Uterus (tissue), 4 donors: ENCODE results near the gene ZNF236. TPM values are rescaled to one million over a fixed set of nuclear protein-coding genes. Genes with fewer than 3 reads are reported as not detected.

ENCODE experiments used
- DNase-seq, 2 donors: peaks; one replicate each; pipeline ENCODE4 v3.0.0-alpha.2; 2019 to 2020
- H3K27ac ChIP-seq, 2 donors: fragments of 200-600 bp; sonication (generic); 1 replicate in 1 of 2; 2 replicates in 1 of 2; pipeline ENCODE4 v1.5.1; 2016 to 2018
- H3K27me3 ChIP-seq, 2 donors: fragments of 200-600 bp; sonication (generic); one replicate each; pipeline ENCODE4 v1.5.1; 2018 to 2019; ENCODE audit warnings: control low read depth in 1 of 2
- H3K36me3 ChIP-seq, 2 donors: fragments of 200-600 bp; sonication (generic); one replicate each; pipeline ENCODE4 v1.5.1; 2019; ENCODE audit warnings: control low read depth in 1 of 2
- H3K4me1 ChIP-seq, 2 donors: fragments of 200-600 bp; sonication (generic); one replicate each; pipeline ENCODE4 v1.5.1; 2018 to 2019; ENCODE audit warnings: control low read depth in 1 of 2
- H3K4me3 ChIP-seq, 2 donors: fragments of 200-600 bp; sonication (generic); 1 replicate in 1 of 2; 2 replicates in 1 of 2; pipeline ENCODE4 v1.5.1; 2018 to 2019; ENCODE audit warnings: mild to moderate bottlenecking in 1 of 2
- H3K9me3 ChIP-seq, 2 donors: fragments of 200-600 bp; sonication (generic); one replicate each; pipeline ENCODE4 v1.5.1; 2019; ENCODE audit warnings: control low read depth in 1 of 2
- CTCF ChIP-seq, 4 experiments: fragments of 200-600 bp in 2 of 4; fragments of 450-650 bp in 2 of 4; sonication (generic) in 2 of 4; IDR thresholded peaks; one replicate each; pipeline ENCODE4 v1.5.1; 2016 to 2019; ENCODE audit warnings: antibody characterized with exemption in 4 of 4, mild to moderate bottlenecking in 2 of 4, moderate library complexity in 1 of 4
- POLR2A ChIP-seq, 2 donors: fragments of 450-650 bp; IDR thresholded peaks; one replicate each; pipeline ENCODE4 v1.6.1; 2016; ENCODE audit warnings: antibody characterized with exemption in 2 of 2, mild to moderate bottlenecking in 1 of 2, moderate library complexity in 1 of 2
- intact Hi-C: fragments of 100-400 bp; cut with DNase I; formaldehyde crosslinking; loops from one replicate; pipeline ENCODE4 v1.15.1; 2023; ENCODE audit warnings: low total_unique reads
- total RNA-seq, 4 donors: library from RNA; depleted of rRNA in 3 of 4; stranded (reverse); fragments of >200 nt in 3 of 4; gene quantifications; one replicate each; pipeline versions ENCODE4 v1.1.0 to v1.2.4, GENCODE V29; 2014 to 2023
- donor health status: DM: yes; HTN: yes; CAD: no.

ZNF236 gene
- total RNA-seq, 4 donors from 2014 or later, result 16.7 to 40.7 (median 22.9) TPM

DNA sequence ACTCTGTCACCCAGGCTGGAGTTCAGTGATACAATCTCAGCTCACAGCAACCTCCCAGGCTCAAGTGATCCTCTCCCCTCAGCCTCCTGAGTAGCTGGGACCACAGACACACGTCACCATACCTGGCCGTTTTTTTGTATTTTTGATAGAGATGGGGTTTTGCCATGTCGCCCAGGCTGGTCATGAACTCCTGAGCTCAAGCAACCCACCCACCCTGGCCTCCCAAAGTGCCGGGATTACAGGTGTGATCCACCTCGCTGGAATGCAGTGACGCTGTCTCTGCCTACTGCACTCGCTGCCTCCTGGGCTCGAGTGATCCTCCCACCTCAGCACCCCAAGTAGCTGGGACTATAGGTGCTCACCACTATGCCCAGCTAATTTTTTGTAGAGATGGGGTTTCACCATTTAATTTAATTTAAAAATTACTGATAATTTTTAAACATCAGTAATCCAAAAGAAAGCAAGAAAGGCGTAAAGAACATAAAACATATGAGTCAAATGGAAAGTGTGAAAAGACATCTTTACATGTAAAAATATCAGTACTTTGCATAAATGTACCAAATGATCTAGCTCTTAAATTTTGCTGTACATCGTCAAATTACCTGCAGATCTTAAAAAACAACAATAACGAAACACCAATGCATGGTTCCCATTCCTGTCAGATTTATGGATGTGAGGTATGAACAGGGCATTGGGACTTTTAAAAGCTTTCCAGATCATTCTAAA lies 2.8 kb upstream of the ZNF236 start:
- no peaks in the 10 kb centered on the region for H3K4me1 ChIP-seq
- no peaks in the 10 kb centered on the region for H3K9me3 ChIP-seq
- H3K27ac ChIP-seq, result no peak overlapping the region
- H3K27me3 ChIP-seq, result no peaks in the 10 kb centered on the region
- DNase-seq, result no peak
- no peak overlapping the region for H3K4me3 ChIP-seq
- intact Hi-C loops, result no loop called here
- no peaks in the 10 kb centered on the region for H3K36me3 ChIP-seq
- TF ChIP-seq POLR2A (IDR thresholded peaks at IDR 0.05) (no peak), CTCF (IDR thresholded peaks at IDR 0.05) (no peak)

DNA sequence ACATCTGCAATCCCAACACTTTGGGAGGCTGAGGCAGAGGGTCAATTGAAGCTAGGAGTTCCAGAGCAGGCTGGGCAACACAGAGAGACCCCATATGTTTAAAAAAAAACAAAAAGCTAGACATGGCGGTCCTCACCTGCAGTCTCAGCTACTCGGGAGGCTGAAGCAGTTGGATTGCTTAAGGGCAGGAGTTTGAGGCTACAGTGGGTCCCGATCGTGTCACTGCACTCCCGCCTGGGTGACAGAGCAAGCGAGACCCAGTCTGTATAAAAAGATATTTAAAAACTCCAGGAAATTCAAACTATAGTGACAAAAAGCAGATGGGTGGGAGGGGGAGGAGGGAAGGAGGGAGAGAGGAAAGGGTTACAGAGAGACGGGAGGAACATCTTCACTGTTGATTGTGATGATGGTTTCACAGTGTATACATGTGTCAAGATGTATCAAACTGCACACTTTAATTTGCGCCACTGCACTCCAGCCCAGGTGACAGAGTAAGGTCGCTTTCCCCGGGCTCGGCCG lies 942 bp upstream of the ZNF236 start:
- H3K9me3 ChIP-seq, result no peaks in the 10 kb centered on the region
- no peaks in the 10 kb centered on the region for H3K4me1 ChIP-seq
- no peaks in the 10 kb centered on the region for H3K36me3 ChIP-seq
- H3K27me3 ChIP-seq, result no peaks in the 10 kb centered on the region
- peak overlapping the region; percentile 56 to 75 for H3K4me3 ChIP-seq
- peak overlapping the region; percentile 94 to 99 for H3K27ac ChIP-seq
- DNase-seq, result no peak
- intact Hi-C loops, result no loop called here
- TF ChIP-seq CTCF (IDR thresholded peaks at IDR 0.05), result no peak
- TF ChIP-seq POLR2A (IDR thresholded peaks at IDR 0.05), result no peak

- Histone ChIP-seq H3K36me3 (no peaks in the 10 kb centered on the region), H3K27ac (peak overlapping the region; percentile 94 to 99), H3K4me3 (peak overlapping the region; percentile 56 to 75), H3K4me1 (no peaks in the 10 kb centered on the region), H3K9me3 (no peaks in the 10 kb centered on the region), H3K27me3 (no peaks in the 10 kb centered on the region)
- TF ChIP-seq CTCF (IDR thresholded peaks at IDR 0.05), result no peak
- TF ChIP-seq POLR2A (IDR thresholded peaks at IDR 0.05), result peak in 1 of 2 donors; percentile 42
- intact Hi-C loops, result no loop called here
- peak; percentile 52 to 61 for DNase-seq
These were observed 367 bp upstream of the ZNF236 start for GRCh38 chr18:76821875-76822505.

DNA sequence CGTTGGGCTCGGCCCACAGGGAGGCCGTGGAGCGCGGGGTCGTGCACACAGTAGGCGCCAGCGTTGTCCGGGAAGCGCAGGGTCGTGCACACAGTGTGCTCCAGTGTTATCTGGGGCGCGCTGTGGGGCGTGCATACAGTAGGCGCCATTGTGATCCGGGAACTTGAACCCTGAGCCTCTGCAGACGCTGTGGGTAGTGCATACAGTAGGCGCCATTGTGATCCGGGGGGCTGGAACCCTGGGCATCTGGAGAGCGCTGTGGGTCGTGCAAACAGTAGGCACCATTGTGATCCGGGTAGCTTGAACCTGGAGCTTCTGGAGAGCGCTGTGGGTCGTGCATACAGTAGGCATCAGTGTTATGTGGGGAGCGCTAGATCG lies 793 bp downstream of the ZNF236 start:
- Histone ChIP-seq H3K4me3 (peak overlapping the region; percentile 26 to 82), H3K27ac (peak overlapping the region; percentile 91 to 99), H3K27me3 (no peaks in the 10 kb centered on the region), H3K4me1 (no peaks in the 10 kb centered on the region), H3K36me3 (no peaks in the 10 kb centered on the region), H3K9me3 (no peaks in the 10 kb centered on the region)
- DNase-seq, result peak; percentile 28 to 30
- TF ChIP-seq POLR2A (IDR thresholded peaks at IDR 0.05) (no peak), CTCF (IDR thresholded peaks at IDR 0.05) (no peak)
- intact Hi-C loops, result no loop called here

- Histone ChIP-seq H3K36me3 (no peaks in the 10 kb centered on the region), H3K27ac (peak overlapping the region; percentile 91 to 99), H3K9me3 (no peaks in the 10 kb centered on the region), H3K27me3 (no peaks in the 10 kb centered on the region), H3K4me1 (no peaks in the 10 kb centered on the region), H3K4me3 (peak overlapping the region; percentile 26 to 82)
- peak in 1 of 2 donors; percentile 35 for DNase-seq
- intact Hi-C loops, result no loop called here
- TF ChIP-seq POLR2A (IDR thresholded peaks at IDR 0.05), result no peak
- TF ChIP-seq CTCF (IDR thresholded peaks at IDR 0.05), result peak in 2 of 4 experiments; percentile 18 to 30
These were observed 1.2 kb downstream of the ZNF236 start for GRCh38 chr18:76823587-76824011.
